HEK293T (cell line): Measurements from ENCODE around the gene YPEL1.

Experiments
- CTCF ChIA-PET: fragments of 350-600 bp; formaldehyde crosslinking; extraction: SDS; loops from one replicate; lab custom pipeline; 2021; ENCODE audit warnings: antibody characterized with exemption, inconsistent platforms; lab: Yijun Ruan, JAX
- POLR2A ChIA-PET: fragments of 350-600 bp; formaldehyde crosslinking; extraction: SDS; loops from one replicate; lab custom pipeline; 2020; ENCODE audit warnings: antibody characterized with exemption, inconsistent platforms; lab: Yijun Ruan, JAX
- DNase-seq: peaks from one replicate; pipeline ENCODE4 v3.0.0; 2012; ENCODE audit warnings: mixed read lengths; ENCODE audit errors: extremely low spot score
- ARNT ChIP-seq: fragments of 450-650 bp; IDR thresholded peaks from 2 replicates; pipeline ENCODE4 v1.6.1; 2017; ENCODE audit warnings: mild to moderate bottlenecking
- BHLHE40 ChIP-seq: fragments of 450-650 bp; IDR thresholded peaks from 2 replicates; pipeline ENCODE4 v1.6.1; 2016; ENCODE audit warnings: mild to moderate bottlenecking, moderate library complexity, borderline replicate concordance
- CTBP1 ChIP-seq: fragments of 450-650 bp; IDR thresholded peaks from 2 replicates; pipeline ENCODE4 v1.6.1; 2016; ENCODE audit warnings: borderline replicate concordance
- ELF4 ChIP-seq: fragments of 450-650 bp; IDR thresholded peaks from 2 replicates; pipeline ENCODE4 v1.6.1; 2017; ENCODE audit warnings: antibody characterized with exemption
- FOXA1 ChIP-seq: fragments of 450-650 bp; IDR thresholded peaks from 2 replicates; pipeline ENCODE4 v1.6.1; 2016; ENCODE audit warnings: mild to moderate bottlenecking
- FOXK2 ChIP-seq: fragments of 450-650 bp; IDR thresholded peaks from 2 replicates; pipeline ENCODE4 v1.6.1; 2016; ENCODE audit warnings: mild to moderate bottlenecking
- FOXM1 ChIP-seq: fragments of 450-650 bp; IDR thresholded peaks from 2 replicates; pipeline ENCODE4 v1.6.1; 2017; ENCODE audit warnings: mild to moderate bottlenecking, borderline replicate concordance
- HDGF ChIP-seq: fragments of 450-650 bp; IDR thresholded peaks from 2 replicates; pipeline ENCODE4 v1.6.1; 2017; ENCODE audit warnings: antibody characterized with exemption, borderline replicate concordance
- L3MBTL2 ChIP-seq: fragments of 450-650 bp; conservative IDR thresholded peaks from 2 replicates; pipeline ENCODE4 v1.6.1; 2016; ENCODE audit warnings: mild to moderate bottlenecking
- LEF1 ChIP-seq: fragments of 450-650 bp; IDR thresholded peaks from 2 replicates; pipeline ENCODE4 v1.6.1; 2017; ENCODE audit warnings: mild to moderate bottlenecking, borderline replicate concordance
- NFRKB ChIP-seq: fragments of 450-650 bp; IDR thresholded peaks from 2 replicates; pipeline ENCODE4 v1.6.1; 2016; ENCODE audit warnings: mild to moderate bottlenecking, moderate library complexity
- SP1 ChIP-seq: fragments of 450-650 bp; IDR thresholded peaks from 2 replicates; pipeline ENCODE4 v1.6.1; 2017
- SUZ12 ChIP-seq: fragments of 450-650 bp; IDR thresholded peaks from 2 replicates; pipeline ENCODE4 v1.6.1; 2016; ENCODE audit warnings: mild to moderate bottlenecking
- TARDBP ChIP-seq: fragments of 450-650 bp; IDR thresholded peaks from 2 replicates; pipeline ENCODE4 v1.6.1; 2016
- ZNF384 ChIP-seq: fragments of 450-650 bp; IDR thresholded peaks from 2 replicates; pipeline ENCODE4 v1.6.1; 2016
- TF ChIP-seq, protein P1 (sequence below): fragments of 450-650 bp; IDR thresholded peaks from 2 replicates; pipeline ENCODE4 v1.6.1; 2016

The YPEL1 gene

DNA sequence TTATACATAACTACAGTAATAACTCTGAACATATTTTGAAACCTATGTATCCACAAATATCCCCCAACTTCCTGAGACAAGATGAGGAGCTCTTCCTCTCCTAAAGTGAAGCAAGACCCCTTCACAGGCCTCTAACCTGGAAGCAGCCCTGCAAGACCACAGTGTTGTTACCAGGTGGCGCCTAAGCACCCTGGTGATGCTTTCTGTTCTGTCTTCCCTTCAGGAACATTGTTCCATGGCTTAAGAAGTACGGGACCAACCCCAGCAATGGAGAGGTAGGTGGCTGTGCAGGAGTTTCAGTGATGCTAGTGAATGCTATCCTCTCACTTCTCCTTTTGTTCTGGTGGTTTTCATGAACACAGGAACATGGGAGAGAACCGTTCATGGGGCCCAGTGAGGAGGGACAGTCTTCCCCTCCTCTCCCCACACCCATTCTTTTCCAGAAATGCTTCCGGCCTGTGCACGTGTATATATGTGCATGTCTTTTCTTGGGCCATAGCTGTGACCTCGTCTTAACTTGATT lies 63.4 kb downstream of the YPEL1 start:
- CTCF ChIA-PET = no interaction called here
- no peak for DNase-seq
- TF ChIP-seq HDGF (no peak), SP1 (no peak), TARDBP (no peak), ELF4 (no peak), FOXA1 (no peak), ARNT (no peak), NFRKB (no peak), CTBP1 (no peak), ZNF384 (no peak), BHLHE40 (no peak), L3MBTL2 (no peak), LEF1 (no peak)
- POLR2A ChIA-PET = no interaction called here

DNA sequence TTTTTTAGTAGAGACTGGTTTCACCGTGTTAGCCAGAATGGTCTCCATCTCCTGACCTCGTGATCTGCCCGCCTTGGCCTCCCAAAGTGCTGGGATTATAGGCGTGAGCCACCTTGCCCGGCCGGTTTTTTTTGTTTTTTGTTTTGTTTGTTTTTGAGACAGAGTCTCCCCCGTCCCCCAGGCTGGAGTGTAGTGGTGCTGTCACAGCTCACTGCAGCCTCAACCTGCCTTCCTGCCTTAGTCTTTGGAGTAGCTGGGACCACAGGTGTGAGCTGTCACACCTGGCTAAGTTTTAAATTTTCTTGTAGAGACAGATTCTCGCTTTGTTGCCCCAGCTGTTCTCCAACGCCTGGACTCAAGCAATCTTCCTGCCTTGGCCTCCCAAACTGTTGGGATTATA lies 66.6 kb downstream of the YPEL1 start:
- TF ChIP-seq HDGF = no peak
- no peak for TF ChIP-seq BHLHE40
- TF ChIP-seq ARNT = no peak
- TF ChIP-seq ZNF384 = no peak
- TF ChIP-seq TARDBP = no peak
- TF ChIP-seq FOXM1 = no peak
- TF ChIP-seq LEF1 = no peak
- TF ChIP-seq SP1 = no peak
- TF ChIP-seq, protein P1, sequence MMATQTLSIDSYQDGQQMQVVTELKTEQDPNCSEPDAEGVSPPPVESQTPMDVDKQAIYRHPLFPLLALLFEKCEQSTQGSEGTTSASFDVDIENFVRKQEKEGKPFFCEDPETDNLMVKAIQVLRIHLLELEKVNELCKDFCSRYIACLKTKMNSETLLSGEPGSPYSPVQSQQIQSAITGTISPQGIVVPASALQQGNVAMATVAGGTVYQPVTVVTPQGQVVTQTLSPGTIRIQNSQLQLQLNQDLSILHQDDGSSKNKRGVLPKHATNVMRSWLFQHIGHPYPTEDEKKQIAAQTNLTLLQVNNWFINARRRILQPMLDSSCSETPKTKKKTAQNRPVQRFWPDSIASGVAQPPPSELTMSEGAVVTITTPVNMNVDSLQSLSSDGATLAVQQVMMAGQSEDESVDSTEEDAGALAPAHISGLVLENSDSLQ = no peak
- ChIA-PET POLR2A (interaction anchor here (0.7 to 0.9 kb wide), 2 partner anchors 11 to 24 kb away, joined by 3 read pairs; no protein-coding TSS in a partner anchor), CTCF (no interaction called here)
- no peak for DNase-seq

DNA sequence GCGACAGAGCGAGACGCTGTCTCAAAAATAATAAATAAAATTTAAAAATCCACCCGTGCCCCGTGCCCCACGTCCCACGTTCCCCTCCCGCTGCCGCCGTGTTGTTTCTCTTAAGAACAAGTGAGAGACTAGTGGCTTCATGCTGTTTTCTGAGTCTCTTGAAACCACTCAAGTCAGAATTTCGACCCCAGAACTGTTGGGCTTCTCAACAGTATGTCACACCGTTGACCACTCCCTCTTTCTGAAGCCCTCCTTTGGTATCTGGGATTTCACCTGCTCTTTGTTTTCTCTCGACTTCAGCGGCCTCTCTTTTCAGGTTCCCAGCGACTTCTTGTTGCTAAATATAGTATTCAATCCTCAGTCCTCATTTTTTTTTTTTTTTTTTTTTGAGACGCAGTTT lies 68.8 kb downstream of the YPEL1 start:
- ChIA-PET CTCF (no interaction called here), POLR2A (interaction anchor here (1.4 to 2.7 kb wide), 3 partner anchors 14 to 26 kb away, joined by 5 to 19 read pairs (median 6); no protein-coding TSS in a partner anchor)
- no peak for DNase-seq
- TF ChIP-seq ZNF384 (0 out of 2 replicates have a peak, but pooled peaks have one; percentile 30), ARNT (no peak)

DNA sequence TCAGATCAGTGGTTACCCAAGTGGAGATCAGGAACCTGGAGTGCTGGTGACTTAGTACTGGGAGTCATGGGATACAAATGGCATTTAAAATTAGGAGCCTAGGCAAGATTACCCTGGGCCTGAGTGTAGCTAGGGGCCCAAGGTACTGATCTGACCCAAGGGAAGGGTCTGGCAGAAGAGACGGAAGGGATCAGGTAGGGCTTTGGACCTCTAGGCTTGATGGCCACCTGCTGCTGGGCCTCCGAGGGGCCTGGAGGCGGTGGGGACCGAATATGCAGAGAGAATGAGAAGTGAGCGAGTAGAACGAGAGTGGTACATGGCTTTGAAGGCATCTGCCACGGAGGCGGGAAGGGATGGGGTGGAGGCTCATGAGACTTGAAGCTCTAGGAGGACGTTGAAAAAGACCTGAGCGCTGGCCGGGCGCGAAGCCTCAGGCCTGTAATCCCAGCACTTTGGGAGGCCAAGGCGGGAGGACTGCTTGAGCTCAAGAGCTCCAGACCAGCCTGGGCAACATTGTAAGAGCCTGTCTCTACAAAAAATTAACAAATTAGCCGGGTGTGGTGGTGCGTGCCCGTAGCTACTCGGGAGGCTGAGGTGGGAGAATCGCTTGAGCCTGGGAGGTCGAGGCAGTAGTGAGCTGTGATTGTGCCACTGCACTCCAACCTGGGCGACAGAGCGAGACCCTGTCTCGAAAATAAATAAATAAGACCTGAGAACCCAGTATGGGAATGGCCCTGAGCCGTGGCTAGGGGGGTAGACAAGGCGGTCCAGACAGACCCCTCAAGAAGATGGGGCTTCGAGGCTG lies 70.3 kb downstream of the YPEL1 start:
- ChIA-PET POLR2A (interaction anchor here (1.1 to 2.7 kb wide), 9 partner anchors 9 to 245 kb away, joined by 3 to 19 read pairs (median 5); no protein-coding TSS in a partner anchor), CTCF (interaction anchor here (0.6 to 1.8 kb wide), 3 partner anchors 19 to 1237 kb away, joined by 4 to 7 read pairs (median 5); no protein-coding TSS in a partner anchor)

DNA sequence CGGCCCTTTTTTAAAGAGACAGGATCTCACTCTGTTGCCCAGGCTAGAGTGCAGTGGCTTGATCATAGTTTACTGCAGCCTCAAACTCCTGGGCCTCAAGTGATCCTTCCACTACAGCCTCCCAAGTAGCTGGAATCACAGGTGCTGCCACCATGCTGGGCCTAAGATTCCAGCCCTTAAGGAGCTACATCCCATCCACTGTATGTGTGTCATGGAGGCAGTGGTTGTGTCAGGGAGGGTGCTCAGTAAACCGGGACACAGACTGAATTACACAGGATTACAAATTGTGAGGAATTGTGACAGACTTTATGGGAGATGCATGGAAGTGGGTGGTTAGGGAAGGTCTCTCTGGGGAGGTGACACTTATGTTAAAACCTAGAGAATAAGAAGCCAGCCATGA lies 71.9 kb downstream of the YPEL1 start:
- ChIA-PET POLR2A (interaction anchor here (1.1 kb wide), 1 partner anchor 11 kb away, joined by 3 read pairs; no protein-coding TSS in a partner anchor), CTCF (no interaction called here)
- no peak for TF ChIP-seq HDGF
- TF ChIP-seq SUZ12 = no peak
- TF ChIP-seq, protein P1 = no peak
- TF ChIP-seq NFRKB = no peak
- TF ChIP-seq FOXA1 = no peak
- no peak for DNase-seq

More for the DNA sequence above, 70.3 kb downstream of the YPEL1 start:
- TF ChIP-seq FOXM1 = no peak
- no peak for TF ChIP-seq HDGF
- no peak for TF ChIP-seq ARNT
- TF ChIP-seq L3MBTL2 = peak; percentile 69; the same call in 1 of the 2 replicates
- TF ChIP-seq ELF4 = no peak
- DNase-seq = no peak

- no peak for TF ChIP-seq FOXK2
- no peak for TF ChIP-seq ARNT
- ChIA-PET POLR2A (no interaction called here), CTCF (no interaction called here)
- DNase-seq = no peak
Observed at GRCh38 chr22:21661991-21662390, 73.6 kb downstream of the YPEL1 start.

GRCh38 chr22:21660904-21661303 lies 74.7 kb downstream of the YPEL1 start:
- TF ChIP-seq ARNT (no peak), TARDBP (no peak), SUZ12 (no peak), L3MBTL2 (no peak), LEF1 (no peak), FOXM1 (no peak), FOXA1 (no peak)
- TF ChIP-seq, protein P1 = no peak
- POLR2A ChIA-PET = no interaction called here
- DNase-seq = no peak
- CTCF ChIA-PET = no interaction called here
